Calu3 (cell line): ENCODE measurements around the gene IL1RAPL2. TPM values are rescaled to one million over a fixed set of nuclear protein-coding genes. Genes with fewer than 3 reads are reported as not detected.

Experiments
- BruUV-seq: library from RNA; stranded (reverse); fragments of 400-500 nt; replicated peaks from 2 replicates; lab custom pipeline; 2021; lab: Mats Ljungman, UMichigan
- CTCF ChIA-PET: fragments of 300-600 bp; sonication (Branson Sonifier 250); formaldehyde crosslinking; loops from one replicate; lab custom pipeline; 2022; ENCODE audit warnings: antibody characterized with exemption; lab: Charles Lee
- DNase-seq: peaks from one replicate; pipeline ENCODE4 v3.0.0; 2022
- H3K27ac Mint-ChIP-seq: one replicate; pipeline ENCODE4 v1.8.0; 2022; ENCODE audit warnings: mixed read lengths; ENCODE audit not compliant: unreplicated experiment
- H3K27me3 Mint-ChIP-seq: one replicate; pipeline ENCODE4 v1.8.0; 2022; ENCODE audit warnings: mixed read lengths; ENCODE audit not compliant: unreplicated experiment
- H3K36me3 Mint-ChIP-seq: one replicate; pipeline ENCODE4 v1.8.0; 2022; ENCODE audit warnings: mild to moderate bottlenecking, moderate library complexity, mixed read lengths; ENCODE audit not compliant: insufficient read depth, unreplicated experiment
- H3K4me1 Mint-ChIP-seq: one replicate; pipeline ENCODE4 v1.8.0; 2022; ENCODE audit warnings: mild to moderate bottlenecking, low read depth, mixed read lengths; ENCODE audit not compliant: unreplicated experiment
- H3K4me3 Mint-ChIP-seq: one replicate; pipeline ENCODE4 v1.8.0; 2022; ENCODE audit warnings: mild to moderate bottlenecking, low read depth, moderate library complexity, mixed read lengths; ENCODE audit not compliant: unreplicated experiment
- H3K9me3 Mint-ChIP-seq: one replicate; pipeline ENCODE4 v1.8.0; 2022; ENCODE audit warnings: low read depth, mixed read lengths; ENCODE audit not compliant: unreplicated experiment
- intact Hi-C: fragments of 100-400 bp; cut with micrococcal nuclease; formaldehyde crosslinking; loops from one replicate; pipeline ENCODE4 v1.10.0; 2022; ENCODE audit not compliant: unreplicated experiment
- total RNA-seq: library from RNA; stranded (reverse); gene quantifications from 2 replicates; pipeline ENCODE4 v1.2.3, GENCODE V29; 2022
- TF ChIP-seq, protein P1 (sequence below): fragments of 200-600 bp; IDR thresholded peaks from one replicate; pipeline ENCODE4 v1.8.0; 2022; ENCODE audit warnings: antibody characterized with exemption; ENCODE audit not compliant: unreplicated experiment

The IL1RAPL2 gene
- total RNA-seq, 1 experiment from 2014 or later, result not detected

DNA sequence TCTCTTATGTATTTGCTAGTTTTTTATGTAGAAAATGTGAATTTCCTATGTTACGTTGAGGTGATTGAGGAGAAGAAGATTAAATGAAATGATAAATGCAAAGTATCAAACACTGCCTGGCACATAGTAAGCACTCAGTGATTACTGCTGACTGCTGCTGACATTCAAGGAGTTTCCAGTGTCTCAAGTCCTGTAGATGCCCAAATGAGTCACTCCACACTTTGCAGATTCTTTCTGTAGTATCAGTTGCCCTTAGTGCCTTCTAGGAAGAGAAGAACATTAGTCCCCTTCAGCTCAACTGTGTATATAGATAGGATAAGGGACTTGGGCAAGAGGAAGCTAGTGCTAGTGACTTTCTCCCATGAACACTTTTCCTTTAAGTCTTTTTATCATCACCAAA, 895.0 kb downstream of the IL1RAPL2 start:
- H3K4me3 Mint-ChIP-seq, result no peak overlapping the region
- CTCF ChIA-PET, result interaction anchor here (0.7 kb wide), 1 partner anchor 1530 kb away, joined by 3 read pairs; no protein-coding TSS in a partner anchor

DNA sequence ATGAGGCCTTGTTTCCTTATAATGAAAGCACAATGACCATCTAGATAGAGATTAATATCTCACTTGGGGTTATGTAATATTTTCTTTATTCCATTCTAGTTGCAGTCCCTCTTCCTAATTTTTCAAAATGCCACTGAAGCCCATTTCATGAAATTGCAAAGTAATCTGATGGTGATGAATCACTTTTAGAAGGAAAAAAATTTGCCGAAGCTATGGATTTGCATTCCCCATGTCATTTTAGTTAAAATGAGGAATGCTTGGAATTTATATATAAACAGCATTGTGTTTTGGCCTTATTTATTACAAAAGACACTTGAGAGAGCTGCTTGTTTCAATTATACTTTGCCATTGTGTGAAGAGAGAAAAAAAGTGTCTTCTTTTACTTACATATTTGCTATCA, 896.2 kb downstream of the IL1RAPL2 start:
- H3K4me1 Mint-ChIP-seq, result no peaks in the 10 kb centered on the region
- CTCF ChIA-PET, result no interaction called here
- no peak for DNase-seq
- intact Hi-C loops, result no loop called here
- peaks cover 6% of the 10 kb centered on the region for H3K9me3 Mint-ChIP-seq
- H3K27me3 Mint-ChIP-seq, result no peaks in the 10 kb centered on the region
- no TSS peak for BruUV-seq
- no peaks in the 10 kb centered on the region for H3K36me3 Mint-ChIP-seq
- no peak overlapping the region for H3K4me3 Mint-ChIP-seq
- H3K27ac Mint-ChIP-seq, result no peak overlapping the region
- TF ChIP-seq, protein P1, sequence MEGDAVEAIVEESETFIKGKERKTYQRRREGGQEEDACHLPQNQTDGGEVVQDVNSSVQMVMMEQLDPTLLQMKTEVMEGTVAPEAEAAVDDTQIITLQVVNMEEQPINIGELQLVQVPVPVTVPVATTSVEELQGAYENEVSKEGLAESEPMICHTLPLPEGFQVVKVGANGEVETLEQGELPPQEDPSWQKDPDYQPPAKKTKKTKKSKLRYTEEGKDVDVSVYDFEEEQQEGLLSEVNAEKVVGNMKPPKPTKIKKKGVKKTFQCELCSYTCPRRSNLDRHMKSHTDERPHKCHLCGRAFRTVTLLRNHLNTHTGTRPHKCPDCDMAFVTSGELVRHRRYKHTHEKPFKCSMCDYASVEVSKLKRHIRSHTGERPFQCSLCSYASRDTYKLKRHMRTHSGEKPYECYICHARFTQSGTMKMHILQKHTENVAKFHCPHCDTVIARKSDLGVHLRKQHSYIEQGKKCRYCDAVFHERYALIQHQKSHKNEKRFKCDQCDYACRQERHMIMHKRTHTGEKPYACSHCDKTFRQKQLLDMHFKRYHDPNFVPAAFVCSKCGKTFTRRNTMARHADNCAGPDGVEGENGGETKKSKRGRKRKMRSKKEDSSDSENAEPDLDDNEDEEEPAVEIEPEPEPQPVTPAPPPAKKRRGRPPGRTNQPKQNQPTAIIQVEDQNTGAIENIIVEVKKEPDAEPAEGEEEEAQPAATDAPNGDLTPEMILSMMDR, result no peak

More for the DNA sequence above, 895.0 kb downstream of the IL1RAPL2 start:
- intact Hi-C loops, result no loop called here
- no TSS peak for BruUV-seq
- TF ChIP-seq, protein P1, result no peak
- Mint-ChIP-seq H3K27me3 (no peaks in the 10 kb centered on the region), H3K9me3 (peaks cover 11% of the 10 kb centered on the region), H3K4me1 (no peaks in the 10 kb centered on the region), H3K27ac (no peak overlapping the region), H3K36me3 (no peaks in the 10 kb centered on the region)
- DNase-seq, result no peak

DNA sequence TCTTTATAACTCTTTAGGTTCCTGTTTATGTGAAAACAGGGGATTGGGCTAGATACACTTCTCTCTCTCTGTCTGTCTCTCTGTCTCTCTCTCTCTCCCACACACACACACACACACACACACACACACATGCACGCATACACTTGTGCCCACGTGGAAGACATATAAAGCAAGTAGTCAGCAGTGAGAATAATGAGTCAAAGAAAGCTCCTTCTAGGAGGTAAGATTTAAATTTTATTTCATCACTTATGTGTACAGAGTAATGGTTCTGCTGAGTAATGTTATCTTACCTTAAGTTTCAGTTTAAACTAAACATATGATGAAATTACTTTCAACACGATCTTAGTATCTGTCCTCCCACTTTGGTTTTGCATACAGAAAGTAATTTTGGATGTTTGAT, 897.5 kb downstream of the IL1RAPL2 start:
- no peaks in the 10 kb centered on the region for H3K4me1 Mint-ChIP-seq
- no peaks in the 10 kb centered on the region for H3K27me3 Mint-ChIP-seq
- H3K4me3 Mint-ChIP-seq, result no peak overlapping the region
- BruUV-seq, result no TSS peak
- intact Hi-C loops, result no loop called here
- TF ChIP-seq, protein P1, result no peak
- CTCF ChIA-PET, result no interaction called here
- no peak for DNase-seq
- peaks cover 6% of the 10 kb centered on the region for H3K9me3 Mint-ChIP-seq
- H3K36me3 Mint-ChIP-seq, result no peaks in the 10 kb centered on the region
- no peak overlapping the region for H3K27ac Mint-ChIP-seq

DNA sequence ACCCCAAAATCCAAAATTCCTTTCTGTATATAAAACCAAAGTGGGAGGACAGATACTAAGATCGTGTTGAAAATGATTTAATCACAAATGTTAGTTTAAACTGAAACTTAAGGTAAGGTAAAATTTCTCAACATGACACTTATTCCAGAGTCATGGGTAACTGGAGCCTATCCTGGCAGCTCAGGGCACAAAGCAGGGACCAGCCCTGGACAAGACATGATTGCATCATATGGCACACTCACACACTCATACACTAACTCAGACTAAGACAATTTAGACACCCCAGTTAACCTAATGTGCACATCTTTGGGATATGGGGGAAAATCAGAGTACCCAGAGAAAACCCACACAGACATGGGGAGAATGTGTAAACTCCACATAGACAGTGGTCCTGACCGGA, 898.6 kb downstream of the IL1RAPL2 start:
- CTCF ChIA-PET, result no interaction called here
- intact Hi-C loops, result no loop called here
- Mint-ChIP-seq H3K4me1 (no peaks in the 10 kb centered on the region), H3K27ac (no peak overlapping the region), H3K9me3 (peaks cover 6% of the 10 kb centered on the region), H3K4me3 (no peak overlapping the region), H3K27me3 (no peaks in the 10 kb centered on the region), H3K36me3 (no peaks in the 10 kb centered on the region)
- DNase-seq, result no peak
- TF ChIP-seq, protein P1, result no peak
- BruUV-seq, result no TSS peak
